Endothelial cell of umbilical vein (primary cell): Measurements from ENCODE around the gene SEMA6A. TPM values are rescaled to one million over a fixed set of nuclear protein-coding genes. Genes with fewer than 3 reads are reported as not detected.

Source experiments
- BruUV-seq: library from RNA; stranded (reverse); fragments of 400-500 nt; replicated peaks from 2 replicates; lab custom pipeline; 2021; lab: Mats Ljungman, UMichigan
- CTCF ChIA-PET: fragments of 300-600, 350-600 bp; sonication (Branson Sonifier 250); formaldehyde crosslinking; loops from one replicate; lab custom pipeline; 2021; ENCODE audit warnings: antibody characterized with exemption, inconsistent platforms; lab: Charles Lee
- POLR2A ChIA-PET: fragments of 300-600, 350-600 bp; sonication (Branson Sonifier 250); formaldehyde crosslinking; loops from one replicate; lab custom pipeline; 2021; ENCODE audit warnings: antibody characterized with exemption, inconsistent platforms; lab: Charles Lee
- DNase-seq: peaks from one replicate; pipeline ENCODE4 v3.0.0-alpha.2; 2011; ENCODE audit warnings: low read depth, low spot score
- FAIRE-seq: peaks from 2 replicates; lab custom pipeline; 2011; peaks lifted over from hg19 to GRCh38; lab: Jason Lieb, UNC
- H2AFZ ChIP-seq: 2 replicates; pipeline ENCODE4 v1.6.0; 2012; ENCODE audit warnings: low read depth, low read length, control low read depth, inconsistent platforms
- H3K27ac ChIP-seq: 2 replicates; pipeline ENCODE4 v1.5.1; 2011; ENCODE audit warnings: low read depth, mild to moderate bottlenecking, control low read depth, low read length, moderate library complexity; ENCODE audit not compliant: insufficient read depth
- H3K27me3 ChIP-seq, 2 experiments: 2 replicates each; pipeline versions ENCODE4 v1.6.0 to v1.6.1; 2011; ENCODE audit warnings: low read length in 2 of 2, mixed read lengths in 1 of 2; ENCODE audit not compliant: control insufficient read depth in 2 of 2, insufficient read depth in 2 of 2
- H3K36me3 ChIP-seq, 2 experiments: 2 replicates in 1 of 2; 3 replicates in 1 of 2; pipeline ENCODE4 v1.5.1; 2011; ENCODE audit warnings: low read length in 2 of 2, mild to moderate bottlenecking in 1 of 2, moderate library complexity in 1 of 2; ENCODE audit not compliant: control insufficient read depth in 2 of 2, insufficient read depth in 2 of 2; ENCODE audit errors: extremely low read depth in 1 of 2
- H3K4me1 ChIP-seq: 3 replicates; pipeline ENCODE4 v1.5.1; 2011; ENCODE audit warnings: mild to moderate bottlenecking, low read length; ENCODE audit not compliant: control insufficient read depth, insufficient read depth; ENCODE audit errors: extremely low read depth
- H3K4me2 ChIP-seq: 2 replicates; pipeline ENCODE4 v1.6.1; 2011; ENCODE audit warnings: low read length, control low read depth, mixed read lengths; ENCODE audit not compliant: insufficient read depth
- H3K4me3 ChIP-seq, 3 experiments: fragments of 200-600 bp in 1 of 3; sonication (generic), shearing (Covaris generic) in 1 of 3; replicated peaks in 1 of 3; 2 replicates each; pipeline ENCODE4 v1.5.1; 2011 to 2016; ENCODE audit warnings: control low read depth in 3 of 3, low read length in 3 of 3, mild to moderate bottlenecking in 2 of 3, inconsistent platforms in 1 of 3, low read depth in 1 of 3, moderate library complexity in 1 of 3; ENCODE audit not compliant: insufficient read depth in 1 of 3
- H3K79me2 ChIP-seq: 2 replicates; pipeline ENCODE4 v1.6.0; 2012; ENCODE audit warnings: low read length, inconsistent platforms; ENCODE audit not compliant: control insufficient read depth, insufficient read depth
- H3K9ac ChIP-seq: replicated peaks from 2 replicates; pipeline ENCODE3; 2011; ENCODE audit warnings: low read length, control low read depth; ENCODE audit not compliant: insufficient read depth; ENCODE audit errors: extremely low read depth
- H3K9me1 ChIP-seq: replicated peaks from 3 replicates; pipeline ENCODE4 v1.6.0; 2011; ENCODE audit warnings: mild to moderate bottlenecking, low read length; ENCODE audit not compliant: control insufficient read depth, insufficient read depth; ENCODE audit errors: extremely low read depth
- H3K9me3 ChIP-seq: replicated peaks from 2 replicates; pipeline ENCODE4 v1.5.1; 2012; ENCODE audit warnings: low read length, inconsistent platforms; ENCODE audit not compliant: control insufficient read depth, insufficient read depth
- H4K20me1 ChIP-seq: replicated peaks from 2 replicates; pipeline ENCODE3; 2011; ENCODE audit warnings: mild to moderate bottlenecking, low read length; ENCODE audit not compliant: control insufficient read depth, insufficient read depth; ENCODE audit errors: extremely low read depth
- CTCF ChIP-seq, 2 donors: IDR thresholded peaks; 1 replicate in 1 of 2; 2 replicates in 1 of 2; pipeline ENCODE4 v1.5.1; 2011; ENCODE audit warnings: low read length in 2 of 2, mild to moderate bottlenecking in 2 of 2, moderate library complexity in 2 of 2, control low read depth in 1 of 2, inconsistent platforms in 1 of 2, low read depth in 1 of 2; ENCODE audit not compliant: insufficient read depth in 1 of 2; ENCODE audit errors: extremely low read depth in 1 of 2
- EZH2 ChIP-seq: IDR thresholded peaks from 2 replicates; pipeline ENCODE4 v1.6.1; 2012; ENCODE audit warnings: borderline replicate concordance, low read depth, mild to moderate bottlenecking, moderate library complexity, low read length, inconsistent platforms; ENCODE audit not compliant: severe bottlenecking
- FOS ChIP-seq: IDR thresholded peaks from 2 replicates; pipeline ENCODE4 v1.6.1; 2011; ENCODE audit warnings: mild to moderate bottlenecking, low read length, moderate library complexity, borderline replicate concordance; ENCODE audit not compliant: insufficient read depth
- GATA2 ChIP-seq: IDR thresholded peaks from 2 replicates; pipeline ENCODE4 v1.7.0; 2011; ENCODE audit warnings: low read depth, mild to moderate bottlenecking, moderate library complexity, mixed read lengths, low read length; ENCODE audit not compliant: insufficient read length, insufficient read depth
- JUN ChIP-seq: IDR thresholded peaks from 2 replicates; pipeline ENCODE4 v1.6.1; 2011; ENCODE audit warnings: borderline replicate concordance, low read depth; ENCODE audit not compliant: insufficient read length, insufficient read depth
- MAX ChIP-seq: IDR thresholded peaks from 2 replicates; pipeline ENCODE4 v1.6.1; 2011; ENCODE audit not compliant: insufficient read depth, insufficient read length
- MYC ChIP-seq: IDR thresholded peaks from one replicate; pipeline ENCODE4 v1.6.1; 2011; ENCODE audit warnings: mild to moderate bottlenecking, low read depth, low read length
- POLR2A ChIP-seq: IDR thresholded peaks from 2 replicates; pipeline ENCODE4 v1.6.1; 2012; ENCODE audit warnings: low read depth, mild to moderate bottlenecking, control low read depth, low read length
- POLR2AphosphoS5 ChIP-seq: IDR thresholded peaks from 2 replicates; pipeline ENCODE4 v1.6.1; 2012; ENCODE audit warnings: low read depth, mild to moderate bottlenecking, control low read depth, low read length, moderate library complexity; ENCODE audit not compliant: insufficient read depth
- dilution Hi-C: fragments of 300-500 bp; cut with MboI; formaldehyde crosslinking; loops from one replicate; pipeline ENCODE4 v1.15.0; 2019; ENCODE audit warnings: low sequenced_read_pairs; ENCODE audit not compliant: extremely low pct_ligation_motif_present
- intact Hi-C: fragments of 100-400 bp; cut with micrococcal nuclease; formaldehyde crosslinking; loops from one replicate; pipeline ENCODE4 v1.10.0; 2022
- polyA plus RNA-seq, 4 experiments: library from polyadenylated mRNA; depleted of rRNA in 3 of 4; stranded (reverse) in 3 of 4; unstranded in 1 of 4; fragments of >200 nt; gene quantifications; 2 replicates each; pipeline versions ENCODE4 v1.2.1 to v1.2.3, GENCODE V29; 2011 to 2012; ENCODE audit warnings: missing spikeins in 1 of 4
- total RNA-seq: library from RNA; stranded (reverse); gene quantifications from 2 replicates; pipeline ENCODE4 v1.2.3, GENCODE V29; 2021

Gene SEMA6A
- total and polyA plus RNA-seq, 2 donors (not counting 3 experiments of a cell fraction or from before 2014, with no cell fraction given) = 0.43 to 1.5 TPM

DNA sequence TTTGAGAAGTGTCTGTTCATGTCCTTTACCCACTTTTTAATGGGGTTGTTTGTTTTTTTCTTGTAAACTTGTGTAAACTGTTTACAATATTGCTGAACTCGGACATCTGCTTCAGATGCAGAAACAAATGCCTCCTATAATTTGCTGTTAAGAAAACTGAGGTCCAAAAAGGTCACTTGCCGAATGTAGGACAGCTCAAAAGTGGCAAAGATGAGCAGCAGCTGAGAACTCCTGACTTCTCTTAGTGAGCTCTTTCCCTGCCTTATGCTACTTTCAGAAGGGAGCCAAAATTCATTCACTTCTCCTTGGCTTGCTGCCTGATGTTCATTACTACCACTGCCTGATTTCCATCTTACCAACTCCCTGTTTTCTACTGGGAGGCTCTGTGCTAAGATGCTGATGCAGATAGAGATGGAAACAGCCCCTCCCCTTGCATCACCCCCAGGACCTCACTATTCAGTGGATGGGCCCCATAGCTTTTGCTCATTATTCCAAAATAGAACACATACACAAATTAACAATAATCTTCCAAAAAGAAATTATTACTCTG is 60.1 kb downstream of the SEMA6A start:
- no peaks in the 10 kb centered on the region for H3K27me3 ChIP-seq
- no peaks in the 10 kb centered on the region for H3K9me3 ChIP-seq
- no TSS peak for BruUV-seq
- H3K27ac ChIP-seq = no peak overlapping the region
- FAIRE-seq (no peak), DNase-seq (no peak)
- H2AFZ ChIP-seq = no peak overlapping the region
- no peaks in the 10 kb centered on the region for H3K9me1 ChIP-seq
- dilution Hi-C loops = no loop called here
- no peaks in the 10 kb centered on the region for H4K20me1 ChIP-seq
- H3K4me3 ChIP-seq = no peak overlapping the region
- H3K9ac ChIP-seq = no peak overlapping the region
- CTCF ChIA-PET = no interaction called here
- H3K79me2 ChIP-seq = no peaks in the 10 kb centered on the region
- no peak overlapping the region for H3K4me2 ChIP-seq
- intact Hi-C loops = no loop called here
- no peaks in the 10 kb centered on the region for H3K4me1 ChIP-seq
- no peaks in the 10 kb centered on the region for H3K36me3 ChIP-seq
- TF ChIP-seq EZH2 (no peak), MYC (no peak), MAX (no peak), POLR2A (no peak), JUN (no peak), FOS (no peak), POLR2AphosphoS5 (no peak), GATA2 (no peak), CTCF (IDR thresholded peaks at IDR 0.05; ENCODE audit: extremely low read depth in 1 of 2, insufficient read depth in 1 of 2, low read depth in 1 of 2, low read length in 2 of 2) (no peak)
- POLR2A ChIA-PET = no interaction called here
